ENCODE results near the gene KLF5.

DNA sequence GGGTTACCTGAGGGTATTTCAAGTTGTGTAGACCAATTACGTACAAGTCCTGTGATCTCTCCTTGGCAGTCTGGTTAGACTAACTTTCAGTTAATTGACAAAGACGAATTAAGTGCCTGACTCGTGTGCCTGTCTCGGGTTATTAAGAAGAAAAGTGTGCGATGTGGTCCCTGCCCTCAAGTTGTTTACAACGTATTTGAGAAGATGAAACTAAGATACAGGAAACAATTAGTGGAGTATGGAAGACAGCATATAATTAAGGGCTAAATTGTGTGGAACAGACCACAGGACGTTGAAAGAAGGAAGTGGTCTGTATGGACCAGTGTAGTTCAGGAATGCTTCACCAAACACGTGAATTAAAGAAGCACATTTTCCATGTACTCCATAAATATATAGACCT lies 49.2 kb downstream of the KLF5 start:
- TF ChIP-seq, protein P1, sequence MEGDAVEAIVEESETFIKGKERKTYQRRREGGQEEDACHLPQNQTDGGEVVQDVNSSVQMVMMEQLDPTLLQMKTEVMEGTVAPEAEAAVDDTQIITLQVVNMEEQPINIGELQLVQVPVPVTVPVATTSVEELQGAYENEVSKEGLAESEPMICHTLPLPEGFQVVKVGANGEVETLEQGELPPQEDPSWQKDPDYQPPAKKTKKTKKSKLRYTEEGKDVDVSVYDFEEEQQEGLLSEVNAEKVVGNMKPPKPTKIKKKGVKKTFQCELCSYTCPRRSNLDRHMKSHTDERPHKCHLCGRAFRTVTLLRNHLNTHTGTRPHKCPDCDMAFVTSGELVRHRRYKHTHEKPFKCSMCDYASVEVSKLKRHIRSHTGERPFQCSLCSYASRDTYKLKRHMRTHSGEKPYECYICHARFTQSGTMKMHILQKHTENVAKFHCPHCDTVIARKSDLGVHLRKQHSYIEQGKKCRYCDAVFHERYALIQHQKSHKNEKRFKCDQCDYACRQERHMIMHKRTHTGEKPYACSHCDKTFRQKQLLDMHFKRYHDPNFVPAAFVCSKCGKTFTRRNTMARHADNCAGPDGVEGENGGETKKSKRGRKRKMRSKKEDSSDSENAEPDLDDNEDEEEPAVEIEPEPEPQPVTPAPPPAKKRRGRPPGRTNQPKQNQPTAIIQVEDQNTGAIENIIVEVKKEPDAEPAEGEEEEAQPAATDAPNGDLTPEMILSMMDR (conservative IDR thresholded peaks at IDR 0.05; ENCODE audit: low read length) = no peak
- TF ChIP-seq EZH2phosphoT487 (IDR thresholded peaks at IDR 0.05; ENCODE audit: borderline replicate concordance, low read depth, low read length) = no peak
